H1 (cell line): Measurements from ENCODE around the gene RPS25. TPM values are rescaled to one million over a fixed set of nuclear protein-coding genes. Genes with fewer than 3 reads are reported as not detected.

Experiments used
- CTCF ChIA-PET: fragments of 300-600 bp; sonication (Branson Sonifier 250); formaldehyde crosslinking; loops from one replicate; lab custom pipeline; 2021; ENCODE audit not compliant: partially characterized antibody; lab: Charles Lee
- POLR2A ChIA-PET: fragments of 300-600 bp; sonication (Branson Sonifier 250); formaldehyde crosslinking; loops from one replicate; lab custom pipeline; 2021; ENCODE audit warnings: inconsistent platforms; ENCODE audit not compliant: partially characterized antibody; lab: Charles Lee
- DNase-seq, 2 experiments: peaks; one replicate each; pipeline versions ENCODE4 v3.0.0 to v3.0.0-alpha.2; 2010 to 2022; ENCODE audit warnings: low spot score in 2 of 2, low read depth in 1 of 2, mixed read lengths in 1 of 2
- FAIRE-seq: peaks from 2 replicates; lab custom pipeline; 2011; peaks lifted over from hg19 to GRCh38; lab: Jason Lieb, UNC
- H2AFZ ChIP-seq: 2 replicates; pipeline ENCODE4 v1.8.1; 2012; ENCODE audit warnings: low read length, inconsistent platforms
- H2AK5ac ChIP-seq: 2 replicates; pipeline ENCODE4 v1.6.1; 2013; ENCODE audit warnings: low read depth, low read length
- H2BK120ac ChIP-seq: replicated peaks from 2 replicates; pipeline ENCODE3; 2013; ENCODE audit warnings: low read depth, low read length, inconsistent platforms
- H2BK12ac ChIP-seq: 2 replicates; pipeline ENCODE4 v1.6.1; 2013; ENCODE audit warnings: low read depth, low read length
- H2BK15ac ChIP-seq: 2 replicates; pipeline ENCODE4 v1.6.1; 2013; ENCODE audit warnings: low read length
- H2BK20ac ChIP-seq: 2 replicates; pipeline ENCODE4 v1.6.1; 2013; ENCODE audit warnings: low read length
- H2BK5ac ChIP-seq: 2 replicates; pipeline ENCODE4 v1.6.1; 2013; ENCODE audit warnings: low read depth, low read length
- H3K14ac ChIP-seq: 2 replicates; pipeline ENCODE4 v1.6.1; 2013; ENCODE audit warnings: inconsistent platforms; ENCODE audit not compliant: insufficient read length
- H3K18ac ChIP-seq: 2 replicates; pipeline ENCODE4 v1.6.1; 2013; ENCODE audit warnings: low read length; ENCODE audit errors: extremely low read depth
- H3K23ac ChIP-seq: 2 replicates; pipeline ENCODE4 v1.6.1; 2013; ENCODE audit warnings: inconsistent platforms; ENCODE audit not compliant: insufficient read length
- H3K23me2 ChIP-seq: 2 replicates; pipeline ENCODE4 v1.6.1; 2013; ENCODE audit warnings: low read depth, low read length
- H3K27ac ChIP-seq: 2 replicates; pipeline ENCODE4 v1.6.1; 2011; ENCODE audit warnings: low read depth, low read length, inconsistent platforms
- H3K27me3 ChIP-seq, 4 experiments: replicated peaks in 1 of 4; 1 replicate in 1 of 4; 2 replicates in 3 of 4; pipeline versions ENCODE4 v1.6.1 to v1.8.1; 2011 to 2013; ENCODE audit warnings: low read length in 3 of 4, mild to moderate bottlenecking in 3 of 4, inconsistent platforms in 2 of 4, mixed read lengths in 2 of 4, moderate library complexity in 1 of 4; ENCODE audit not compliant: control insufficient read depth in 3 of 4, insufficient read depth in 3 of 4; ENCODE audit errors: extremely low read depth in 1 of 4
- H3K36me3 ChIP-seq, 4 experiments: 2 replicates each; pipeline versions ENCODE4 v1.6.1 to v1.8.1; 2011 to 2013; ENCODE audit warnings: mild to moderate bottlenecking in 4 of 4, low read length in 3 of 4, moderate library complexity in 2 of 4, control low read depth in 1 of 4, inconsistent platforms in 1 of 4; ENCODE audit not compliant: insufficient read depth in 4 of 4, control insufficient read depth in 2 of 4
- H3K4ac ChIP-seq: replicated peaks from 2 replicates; pipeline ENCODE3; 2013; ENCODE audit warnings: low read length, low read depth, mixed read lengths, inconsistent platforms; ENCODE audit not compliant: insufficient read length
- H3K4me1 ChIP-seq, 4 experiments: replicated peaks in 1 of 4; 1 replicate in 1 of 4; 2 replicates in 3 of 4; pipeline versions ENCODE4 v1.6.1 to v1.8.1; 2011 to 2013; ENCODE audit warnings: low read length in 3 of 4, inconsistent platforms in 2 of 4, mixed read lengths in 1 of 4; ENCODE audit not compliant: insufficient read depth in 4 of 4, control insufficient read depth in 3 of 4
- H3K4me2 ChIP-seq, 2 experiments: 2 replicates each; pipeline versions ENCODE4 v1.6.1 to v1.8.1; 2011 to 2013; ENCODE audit warnings: low read depth in 2 of 2, low read length in 2 of 2, control low read depth in 1 of 2, inconsistent platforms in 1 of 2, mild to moderate bottlenecking in 1 of 2; ENCODE audit not compliant: insufficient read depth in 1 of 2
- H3K4me3 ChIP-seq, 4 experiments: fragments of 200-600, 300-600 bp in 1 of 4; sonication (generic), shearing (Covaris generic), sonication (Bioruptor Twin) in 1 of 4; 2 replicates each; pipeline versions ENCODE4 v1.5.1 to v1.8.1; 2011 to 2016; ENCODE audit warnings: low read length in 4 of 4, low read depth in 3 of 4, control low read depth in 2 of 4, inconsistent platforms in 2 of 4, mild to moderate bottlenecking in 2 of 4, mixed read lengths in 1 of 4, moderate library complexity in 1 of 4; ENCODE audit not compliant: insufficient read depth in 2 of 4; ENCODE audit errors: extremely low read depth in 1 of 4
- H3K56ac ChIP-seq: replicated peaks from 2 replicates; pipeline ENCODE3; 2013; ENCODE audit warnings: low read depth, mild to moderate bottlenecking, mixed read lengths, low read length, inconsistent platforms; ENCODE audit not compliant: insufficient read length
- H3K79me1 ChIP-seq: 2 replicates; pipeline ENCODE4 v1.6.1; 2013; ENCODE audit warnings: low read depth, low read length, control low read depth
- H3K79me2 ChIP-seq, 2 experiments: 2 replicates each; pipeline versions ENCODE4 v1.6.1 to v1.8.1; 2012 to 2013; ENCODE audit warnings: low read length in 2 of 2, mild to moderate bottlenecking in 2 of 2, inconsistent platforms in 1 of 2; ENCODE audit not compliant: insufficient read depth in 2 of 2, control insufficient read depth in 1 of 2
- H3K9ac ChIP-seq, 4 experiments: replicated peaks in 1 of 4; 1 replicate in 1 of 4; 2 replicates in 3 of 4; pipeline versions ENCODE4 v1.6.1 to v1.8.1; 2011 to 2013; ENCODE audit warnings: low read depth in 3 of 4, low read length in 3 of 4, control low read depth in 2 of 4, mild to moderate bottlenecking in 2 of 4, moderate library complexity in 2 of 4, inconsistent platforms in 1 of 4; ENCODE audit errors: extremely low read depth in 1 of 4
- H3K9me3 ChIP-seq, 2 experiments: 2 replicates each; pipeline versions ENCODE4 v1.6.1 to v1.8.1; 2012 to 2013; ENCODE audit warnings: mild to moderate bottlenecking in 2 of 2, moderate library complexity in 2 of 2, control low read depth in 1 of 2, inconsistent platforms in 1 of 2, low read depth in 1 of 2, low read length in 1 of 2, mixed read lengths in 1 of 2; ENCODE audit not compliant: insufficient read depth in 2 of 2
- H4K20me1 ChIP-seq, 2 experiments: replicated peaks in 1 of 2; 2 replicates each; pipeline versions ENCODE3 to v1.8.1; 2011 to 2013; ENCODE audit warnings: inconsistent platforms in 2 of 2, low read length in 2 of 2, mild to moderate bottlenecking in 1 of 2; ENCODE audit not compliant: insufficient read depth in 2 of 2, control insufficient read depth in 1 of 2
- H4K5ac ChIP-seq: 2 replicates; pipeline ENCODE4 v1.6.1; 2013; ENCODE audit warnings: low read length, low read depth, mixed read lengths, inconsistent platforms; ENCODE audit not compliant: insufficient read length
- H4K8ac ChIP-seq: 2 replicates; pipeline ENCODE4 v1.8.0; 2013; ENCODE audit warnings: mild to moderate bottlenecking, moderate library complexity, low read length, inconsistent platforms; ENCODE audit not compliant: insufficient read depth; ENCODE audit errors: extremely low read depth
- H4K91ac ChIP-seq: replicated peaks from 2 replicates; pipeline ENCODE3; 2013; ENCODE audit warnings: low read length, mixed read lengths, inconsistent platforms; ENCODE audit not compliant: insufficient read length
- ASH2L ChIP-seq: fragments of 200-600, 300-600 bp; sonication (generic); IDR thresholded peaks from one replicate; pipeline ENCODE4 v1.7.1; 2017; ENCODE audit warnings: low read length
- CBX8 ChIP-seq: fragments of 300-800, 300-1000 bp; sonication (generic); IDR thresholded peaks from 2 replicates; pipeline ENCODE4 v1.7.1; 2016; ENCODE audit warnings: low read depth, low read length, borderline replicate concordance
- CHD1 ChIP-seq: IDR thresholded peaks from 2 replicates; pipeline ENCODE4 v1.6.1; 2012; ENCODE audit warnings: low read depth, low read length, improper control_type of control experiment
- EP300 ChIP-seq, 2 experiments: IDR thresholded peaks; 1 replicate in 1 of 2; 2 replicates in 1 of 2; pipeline ENCODE4 v1.6.1; 2011 to 2012; ENCODE audit warnings: low read depth in 2 of 2, low read length in 2 of 2, mild to moderate bottlenecking in 2 of 2, borderline replicate concordance in 1 of 2, inconsistent platforms in 1 of 2, moderate library complexity in 1 of 2
- EZH2 ChIP-seq: fragments of 200-600 bp; sonication (generic); IDR thresholded peaks from 2 replicates; pipeline ENCODE4 v1.7.1; 2012; ENCODE audit warnings: low read depth, mild to moderate bottlenecking, moderate library complexity, low read length, inconsistent platforms; ENCODE audit not compliant: severe bottlenecking
- FOSL1 ChIP-seq: IDR thresholded peaks from 2 replicates; pipeline ENCODE4 v1.6.1; 2011; ENCODE audit warnings: mild to moderate bottlenecking, low read depth, low read length, moderate library complexity; ENCODE audit not compliant: insufficient read depth
- GABPA ChIP-seq: IDR thresholded peaks from 2 replicates; pipeline ENCODE4 v1.6.1; 2011; ENCODE audit warnings: mild to moderate bottlenecking, low read length, moderate library complexity, borderline replicate concordance; ENCODE audit not compliant: insufficient read depth
- HDAC2 ChIP-seq, 2 experiments: fragments of 300-600 bp in 1 of 2; sonication (generic) in 1 of 2; IDR thresholded peaks; 2 replicates each; pipeline ENCODE4 v1.6.1; 2011 to 2012; ENCODE audit warnings: low read depth in 2 of 2, low read length in 2 of 2, mild to moderate bottlenecking in 2 of 2, moderate library complexity in 2 of 2, borderline replicate concordance in 1 of 2, inconsistent platforms in 1 of 2
- HDAC6 ChIP-seq: IDR thresholded peaks from one replicate; pipeline ENCODE4 v1.7.1; 2012; ENCODE audit warnings: low read depth, mild to moderate bottlenecking, inconsistent platforms, low read length, moderate library complexity
- JUND ChIP-seq: IDR thresholded peaks from 2 replicates; pipeline ENCODE4 v1.6.1; 2011; ENCODE audit warnings: mild to moderate bottlenecking, improper control_type of control experiment, low read length
- KDM1A ChIP-seq: fragments of 200-600, 300-600 bp; sonication (generic); IDR thresholded peaks from 2 replicates; pipeline ENCODE4 v1.7.1; 2016; ENCODE audit warnings: mild to moderate bottlenecking, low read length, borderline replicate concordance
- KDM5A ChIP-seq: fragments of 200-600 bp; IDR thresholded peaks from 2 replicates; pipeline ENCODE4 v1.7.1; 2012; ENCODE audit warnings: mild to moderate bottlenecking, low read length, inconsistent platforms, mixed read lengths
- SP2 ChIP-seq: IDR thresholded peaks from 2 replicates; pipeline ENCODE4 v1.6.1; 2012; ENCODE audit warnings: mild to moderate bottlenecking, low read length, inconsistent platforms
- TEAD4 ChIP-seq: IDR thresholded peaks from 2 replicates; pipeline ENCODE4 v1.6.1; 2012; ENCODE audit warnings: low read depth, low read length, inconsistent platforms, mixed read lengths
- WGBS, 2 experiments: shearing (Covaris generic) in 1 of 2; methylation state at CpG; one replicate each; pipeline versions ENCODE4 v1.1.6 to v1.1.7; 2013 to 2015; ENCODE audit warnings: low lambda C conversion rate in 2 of 2, mixed read lengths in 2 of 2, inconsistent platforms in 1 of 2, low coverage in 1 of 2, missing lambda C conversion rate in 1 of 2; ENCODE audit not compliant: insufficient replicate concordance in 2 of 2, insufficient coverage in 1 of 2, insufficient read length in 1 of 2; ENCODE audit errors: extremely low coverage in 1 of 2, missing lambda C conversion rate in 1 of 2; 5-methylcytosine and 5-hydroxymethylcytosine counted together
- polyA plus RNA-seq, 7 experiments: library from polyadenylated mRNA; depleted of rRNA in 3 of 7; stranded (reverse) in 5 of 7; unstranded in 2 of 7; fragments of >200 nt in 5 of 7; fragments of 200-250 nt in 2 of 7; gene quantifications; 1 replicate in 5 of 7; 2 replicates in 1 of 7; 4 replicates in 1 of 7; pipeline versions ENCODE4 v1.2.1 to v1.2.3, GENCODE V29; 2011 to 2013; ENCODE audit warnings: missing spikeins in 2 of 7, mixed read lengths in 2 of 7
- total RNA-seq: library from RNA; stranded (reverse); fragmentation: NEBNext Ultra II Directional; extraction: Animal tissue kit (Norgen Biotek cat#: 25700); gene quantifications from 2 replicates; pipeline ENCODE4 v1.2.1, GENCODE V29; 2021

RPS25 gene
- total and polyA plus RNA-seq, 2 of the 8 experiments (the other 6 are each of a cell fraction or from before 2014, with no cell fraction given) = 1,525 to 1,643 TPM

GRCh38 chr11:119038884-119039283 lies 20.7 kb upstream of the RPS25 start:
- no peak overlapping the region for H3K4me2 ChIP-seq
- TF ChIP-seq KDM5A = no peak
- no peak for TF ChIP-seq FOSL1
- TF ChIP-seq GABPA = no peak
- TF ChIP-seq SP2 = no peak
- TF ChIP-seq CHD1 = no peak
- no peak for TF ChIP-seq EZH2
- TF ChIP-seq CBX8 = no peak
- no peak for TF ChIP-seq EP300 (IDR thresholded peaks at IDR 0.05; ENCODE audit: borderline replicate concordance in 1 of 2, low read depth in 2 of 2, low read length in 2 of 2)
- TF ChIP-seq JUND = no peak
- no peak for TF ChIP-seq ASH2L
- no peak for TF ChIP-seq HDAC6
- TF ChIP-seq HDAC2 (IDR thresholded peaks at IDR 0.05; ENCODE audit: borderline replicate concordance in 1 of 2, low read depth in 2 of 2, low read length in 2 of 2) = no peak
- TF ChIP-seq KDM1A = no peak
- TF ChIP-seq TEAD4 = no peak

More at GRCh38 chr11:119038884-119039283, 20.7 kb upstream of the RPS25 start:
- no peaks in the 10 kb centered on the region for H3K36me3 ChIP-seq
- no peaks in the 10 kb centered on the region for H3K79me2 ChIP-seq
- no peak overlapping the region for H2BK5ac ChIP-seq
- DNase-seq (no peak), FAIRE-seq (no peak)
- no peaks in the 10 kb centered on the region for H3K27me3 ChIP-seq
- H3K27ac ChIP-seq = no peak overlapping the region
- H2BK15ac ChIP-seq = no peak overlapping the region
- H4K20me1 ChIP-seq = no peaks in the 10 kb centered on the region
- no peak overlapping the region for H2AFZ ChIP-seq
- no peaks in the 10 kb centered on the region for H3K23me2 ChIP-seq
- H3K4ac ChIP-seq = no peak overlapping the region
- no peak overlapping the region for H3K4me3 ChIP-seq
- no peak overlapping the region for H3K14ac ChIP-seq
- H3K79me1 ChIP-seq = no peaks in the 10 kb centered on the region
- H3K9ac ChIP-seq = no peak overlapping the region
- no peak overlapping the region for H2AK5ac ChIP-seq
- H3K4me1 ChIP-seq = peaks cover 0 to 3% (median 1%) of the 10 kb centered on the region in 4 experiments; a peak in 3 of 7 replicates
- WGBS, 2 experiments = 90% methylated on average over 5 of the region's 5 CpGs; no CpG with 5 or more reads in 1 of the 2 experiments
- H4K91ac ChIP-seq = no peak overlapping the region
- no peak overlapping the region for H2BK12ac ChIP-seq
- H3K18ac ChIP-seq = no peak overlapping the region; the same call in 1 of the 2 replicates
- H3K9me3 ChIP-seq = no peaks in the 10 kb centered on the region
- CTCF ChIA-PET = interaction anchor here (1.1 kb wide), 1 partner anchor 18 kb away, joined by 3 read pairs; no protein-coding TSS in a partner anchor
- H2BK120ac ChIP-seq = no peak overlapping the region
- no peak overlapping the region for H3K23ac ChIP-seq
- no peak overlapping the region for H4K8ac ChIP-seq
- POLR2A ChIA-PET = interaction anchor here (1.4 kb wide), 2 partner anchors 9 to 416 kb away, joined by 3 to 6 read pairs; no protein-coding TSS in a partner anchor
- no peak overlapping the region for H4K5ac ChIP-seq
- no peak overlapping the region for H3K56ac ChIP-seq
- no peak overlapping the region for H2BK20ac ChIP-seq
